Transverse colon (tissue), 3 donors: ENCODE results near the gene ACVR1.

Experiments
- EP300 ChIP-seq: sonication (generic); formaldehyde crosslinking; IDR thresholded peaks from one replicate; pipeline ENCODE4 v1.6.1; 2017; ENCODE audit warnings: antibody characterized with exemption, low read depth
- POLR2A ChIP-seq: fragments of 450-650 bp; IDR thresholded peaks from one replicate; pipeline ENCODE4 v1.6.1; 2016; ENCODE audit warnings: antibody characterized with exemption, mild to moderate bottlenecking, moderate library complexity
- TF ChIP-seq, protein P1 (sequence below), 5 experiments: fragments of 200-600 bp in 3 of 5; fragments of 450-650 bp in 2 of 5; sonication (generic) in 3 of 5; IDR thresholded peaks; 1 replicate in 2 of 5; 2 replicates in 3 of 5; pipeline ENCODE4 v1.5.1; 2016 to 2017; ENCODE audit warnings: antibody characterized with exemption in 5 of 5, inconsistent platforms in 3 of 5, mild to moderate bottlenecking in 2 of 5, moderate library complexity in 1 of 5

DNA sequence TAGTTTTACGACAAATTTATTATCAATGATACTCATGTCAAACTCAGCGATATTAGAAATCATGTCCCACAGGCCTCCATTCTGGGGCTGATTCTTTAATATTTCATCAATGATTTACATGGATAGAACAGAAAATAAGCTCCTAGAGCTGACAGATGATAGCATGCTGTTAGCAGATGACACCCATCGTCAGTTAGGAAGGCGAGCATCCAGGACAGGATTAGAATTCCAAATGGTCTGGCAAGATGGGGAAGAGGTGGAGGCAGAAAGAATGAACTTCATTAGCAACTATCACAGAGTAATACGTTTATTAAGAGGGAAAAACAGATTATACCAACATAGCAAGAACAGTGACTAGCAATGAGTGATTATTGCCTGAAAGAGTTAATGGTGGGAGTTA, 46.2 kb upstream of the ACVR1 start:
- TF ChIP-seq, protein P1, sequence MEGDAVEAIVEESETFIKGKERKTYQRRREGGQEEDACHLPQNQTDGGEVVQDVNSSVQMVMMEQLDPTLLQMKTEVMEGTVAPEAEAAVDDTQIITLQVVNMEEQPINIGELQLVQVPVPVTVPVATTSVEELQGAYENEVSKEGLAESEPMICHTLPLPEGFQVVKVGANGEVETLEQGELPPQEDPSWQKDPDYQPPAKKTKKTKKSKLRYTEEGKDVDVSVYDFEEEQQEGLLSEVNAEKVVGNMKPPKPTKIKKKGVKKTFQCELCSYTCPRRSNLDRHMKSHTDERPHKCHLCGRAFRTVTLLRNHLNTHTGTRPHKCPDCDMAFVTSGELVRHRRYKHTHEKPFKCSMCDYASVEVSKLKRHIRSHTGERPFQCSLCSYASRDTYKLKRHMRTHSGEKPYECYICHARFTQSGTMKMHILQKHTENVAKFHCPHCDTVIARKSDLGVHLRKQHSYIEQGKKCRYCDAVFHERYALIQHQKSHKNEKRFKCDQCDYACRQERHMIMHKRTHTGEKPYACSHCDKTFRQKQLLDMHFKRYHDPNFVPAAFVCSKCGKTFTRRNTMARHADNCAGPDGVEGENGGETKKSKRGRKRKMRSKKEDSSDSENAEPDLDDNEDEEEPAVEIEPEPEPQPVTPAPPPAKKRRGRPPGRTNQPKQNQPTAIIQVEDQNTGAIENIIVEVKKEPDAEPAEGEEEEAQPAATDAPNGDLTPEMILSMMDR (IDR thresholded peaks at IDR 0.05), result no peak
- TF ChIP-seq EP300, result no peak
- no peak for TF ChIP-seq POLR2A
